Measurements from ENCODE around the gene HRH1. TPM values are rescaled to one million over a fixed set of nuclear protein-coding genes. Genes with fewer than 3 reads are reported as not detected.

HRH1 gene
- total and polyA plus RNA-seq, 2 of the 13 experiments (the other 11 are each of a cell fraction or from before 2014, with no cell fraction given) = not detected

GRCh38 chr3:11172096-11172690, 17.9 kb downstream of the HRH1 start (continued):
- no peak for TF ChIP-seq MXI1 (IDR thresholded peaks at IDR 0.05; ENCODE audit: borderline replicate concordance, low read depth, low read length)

GRCh38 chr3:11173828-11174465, 19.7 kb downstream of the HRH1 start:
- Histone ChIP-seq H3K4me2 (ENCODE audit: low read depth, low read length) (no peak overlapping the region), H3K9me3 (ENCODE audit: low read length) (no peaks in the 10 kb centered on the region), H3K4me1 (ENCODE audit: insufficient read depth, low read length) (no peaks in the 10 kb centered on the region), H4K20me1 (ENCODE audit: insufficient read depth, low read length) (no peaks in the 10 kb centered on the region), H3K36me3 (replicated peaks in 1 of 2; ENCODE audit: control insufficient read depth in 1 of 2, insufficient read depth in 2 of 2, low read length in 2 of 2) (no peaks in the 10 kb centered on the region), H3K9ac (ENCODE audit: insufficient read depth, low read depth, low read length) (no peak overlapping the region), H3K27ac (ENCODE audit: extremely low read length, insufficient read depth, low read length) (no peak overlapping the region), H3K27me3 (ENCODE audit: control insufficient read depth in 1 of 2, insufficient read depth in 2 of 2, low read length in 2 of 2) (peaks cover 3 to 28% of the 10 kb centered on the region in 2 experiments; a peak in 3 of 5 replicates), H3K4me3 (replicated peaks in 1 of 3; ENCODE audit: insufficient read depth in 1 of 3, low read depth in 2 of 3, low read length in 3 of 3) (no peak overlapping the region), H2AFZ (ENCODE audit: low read length) (no peak overlapping the region), H3K79me2 (ENCODE audit: insufficient read depth, low read length) (no peaks in the 10 kb centered on the region)
- intact Hi-C loops (cut with micrococcal nuclease; ENCODE audit: unreplicated experiment) = no loop called here
- in situ Hi-C loops (cut with HindIII; ENCODE audit: extremely low pct_ligation_motif_present, low pct_unique_long_range_greater_than_20kb) = no loop called here
- BruUV-seq (replicated peaks) = no TSS peak
- FAIRE-seq (no peak), ATAC-seq (no peak), DNase-seq (ENCODE audit: low spot score) (no peak)
- no peak for TF ChIP-seq GMEB2 (CRISPR knock-in tag; IDR thresholded peaks at IDR 0.05; ENCODE audit: low read depth)
- TF ChIP-seq RFX1 (IDR thresholded peaks at IDR 0.05) = no peak
- no peak for TF ChIP-seq ZNF382 (CRISPR knock-in tag; IDR thresholded peaks at IDR 0.05; ENCODE audit: borderline replicate concordance)
- TF ChIP-seq SKI (IDR thresholded peaks at IDR 0.05; ENCODE audit: partially characterized antibody) = no peak
- no peak for TF ChIP-seq POLR2AphosphoS5 (IDR thresholded peaks at IDR 0.05; ENCODE audit: low read depth, low read length)
- TF ChIP-seq TP53 (CRISPR knock-in tag; conservative IDR thresholded peaks at IDR 0.05) = no peak
- no peak for TF ChIP-seq MAFF (IDR thresholded peaks at IDR 0.05; ENCODE audit: low read depth, low read length)
- no peak for TF ChIP-seq GPN1 (CRISPR knock-in tag; IDR thresholded peaks at IDR 0.05; ENCODE audit: borderline replicate concordance)
- no peak for TF ChIP-seq CEBPB (IDR thresholded peaks at IDR 0.05; ENCODE audit: borderline replicate concordance, low read depth, low read length)
- no peak for TF ChIP-seq ARNT (IDR thresholded peaks at IDR 0.05)
- no peak for TF ChIP-seq ZNF570 (CRISPR knock-in tag; IDR thresholded peaks at IDR 0.05; ENCODE audit: borderline replicate concordance)
- 16% methylated on average over 4 of the region's 4 CpGs for WGBS (ENCODE audit: low lambda C conversion rate)
- ChIA-PET POLR2A (no interaction called here), CTCF (ENCODE audit: low intra/inter-chr PET ratio, low total read pairs) (no interaction called here)
